Astrocyte of the spinal cord (primary cell): ENCODE results near the gene CEND1.

Experiments
- DNase-seq: peaks from one replicate; pipeline ENCODE4 v3.0.0; 2011; ENCODE audit warnings: low read depth, low spot score
- H3K4me3 ChIP-seq: 2 replicates; pipeline ENCODE4 v1.5.1; 2011; ENCODE audit warnings: low read depth, mild to moderate bottlenecking, low read length, moderate library complexity
- CTCF ChIP-seq: IDR thresholded peaks from 2 replicates; pipeline ENCODE4 v1.5.1; 2012; ENCODE audit warnings: low read depth, mild to moderate bottlenecking, low read length, inconsistent platforms
- in situ Hi-C: cut with HindIII; loops from 2 replicates; pipeline ENCODE4 v1.10.0; 2017; ENCODE audit warnings: low sequenced_read_pairs

Gene CEND1

GRCh38 chr11:765802-766091 is 24.1 kb downstream of the CEND1 start:
- TF ChIP-seq CTCF = no peak
- DNase-seq = no peak
- in situ Hi-C loops = no loop called here
- H3K4me3 ChIP-seq = no peak overlapping the region

GRCh38 chr11:765025-765801 is 24.7 kb downstream of the CEND1 start:
- peak; percentile 60 for TF ChIP-seq CTCF
- DNase-seq = peak; percentile 41
- in situ Hi-C loops = no loop called here
- no peak overlapping the region for H3K4me3 ChIP-seq

- in situ Hi-C loops = no loop called here
- H3K4me3 ChIP-seq = no peak overlapping the region
- TF ChIP-seq CTCF = no peak
- DNase-seq = no peak
These were observed 25.4 kb downstream of the CEND1 start for GRCh38 chr11:764322-765024.

- DNase-seq = no peak
- no peak for TF ChIP-seq CTCF
- in situ Hi-C loops = no loop called here
- no peak overlapping the region for H3K4me3 ChIP-seq
These were observed 26.2 kb downstream of the CEND1 start for GRCh38 chr11:763549-764321.

GRCh38 chr11:763073-763463 is 26.8 kb downstream of the CEND1 start:
- no peak overlapping the region for H3K4me3 ChIP-seq
- DNase-seq = no peak
- no peak for TF ChIP-seq CTCF
- in situ Hi-C loops = no loop called here

GRCh38 chr11:762421-763072 is 27.3 kb downstream of the CEND1 start:
- peak; percentile 30 for TF ChIP-seq CTCF
- in situ Hi-C loops = no loop called here
- H3K4me3 ChIP-seq = no peak overlapping the region
- peak; percentile 65 for DNase-seq
